Effector memory CD8-positive, alpha-beta T cell (primary cell): ENCODE data around the gene NPAT.
A peak's percentile ranks its signal among the peaks of the same experiment; 100 is the strongest.
"Not testable (repeated sequence)": the region's sequence is repeated elsewhere in the genome, so short reads cannot be mapped to it uniquely, and the experiment has no call there.

ENCODE experiments used
- ATAC-seq: fragments of 150-1000 bp; cut with Tn5 transposase; replicated peaks from 2 replicates; pipeline ENCODE4 v1.10.0; 2021; ENCODE audit warnings: mild to moderate bottlenecking, moderate library complexity
- DNase-seq, 3 experiments: peaks; one replicate each; pipeline ENCODE4 v3.0.0; 2021
- H3K27ac Mint-ChIP-seq, 2 donors: one replicate each; pipeline ENCODE4 v1.8.0; 2022; ENCODE audit warnings: mild to moderate bottlenecking in 2 of 2, mixed read lengths in 2 of 2, moderate library complexity in 2 of 2
- H3K27me3 Mint-ChIP-seq, 2 donors: one replicate each; pipeline ENCODE4 v1.8.0; 2022; ENCODE audit warnings: mixed read lengths in 2 of 2
- H3K36me3 Mint-ChIP-seq: one replicate; pipeline ENCODE4 v1.8.0; 2022; ENCODE audit warnings: mild to moderate bottlenecking, moderate library complexity, mixed read lengths; ENCODE audit not compliant: insufficient read depth
- H3K4me1 Mint-ChIP-seq, 2 donors: one replicate each; pipeline ENCODE4 v1.8.0; 2022; ENCODE audit warnings: low read depth in 2 of 2, mixed read lengths in 2 of 2
- H3K4me3 Mint-ChIP-seq, 2 donors: one replicate each; pipeline ENCODE4 v1.8.0; 2022; ENCODE audit warnings: mild to moderate bottlenecking in 2 of 2, mixed read lengths in 2 of 2, moderate library complexity in 2 of 2
- H3K9me3 Mint-ChIP-seq, 2 donors: one replicate each; pipeline ENCODE4 v1.8.0; 2022; ENCODE audit warnings: mixed read lengths in 2 of 2

The NPAT gene

DNA sequence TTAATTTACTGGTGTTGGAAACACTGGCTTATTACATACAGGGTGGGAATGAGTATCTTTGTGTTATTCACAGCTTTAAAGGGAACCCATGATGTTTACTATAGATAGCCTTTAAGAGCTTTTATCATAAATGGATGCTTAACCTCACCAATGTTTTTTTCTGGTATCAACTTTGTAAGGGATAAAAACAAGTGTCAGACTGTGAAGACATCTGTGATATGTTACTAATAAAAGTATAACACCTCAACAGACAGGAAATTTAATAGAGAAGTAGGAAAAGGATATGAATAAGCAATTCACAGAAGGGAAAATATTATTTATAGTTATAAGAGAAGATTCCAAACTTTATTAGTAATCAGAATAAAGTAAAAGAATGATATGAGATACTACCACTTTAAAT, 54.8 kb downstream of the NPAT start:
- Mint-ChIP-seq H3K36me3 (peaks cover 62% of the 10 kb centered on the region), H3K27me3 (no peaks in the 10 kb centered on the region), H3K4me1 (peaks cover 8 to 24% of the 10 kb centered on the region in 2 donors), H3K9me3 (no peaks in the 10 kb centered on the region), H3K4me3 (no peak overlapping the region), H3K27ac (peak overlapping the region; percentile 55 to 75)
- ATAC-seq: no peak
- no peak for DNase-seq

DNA sequence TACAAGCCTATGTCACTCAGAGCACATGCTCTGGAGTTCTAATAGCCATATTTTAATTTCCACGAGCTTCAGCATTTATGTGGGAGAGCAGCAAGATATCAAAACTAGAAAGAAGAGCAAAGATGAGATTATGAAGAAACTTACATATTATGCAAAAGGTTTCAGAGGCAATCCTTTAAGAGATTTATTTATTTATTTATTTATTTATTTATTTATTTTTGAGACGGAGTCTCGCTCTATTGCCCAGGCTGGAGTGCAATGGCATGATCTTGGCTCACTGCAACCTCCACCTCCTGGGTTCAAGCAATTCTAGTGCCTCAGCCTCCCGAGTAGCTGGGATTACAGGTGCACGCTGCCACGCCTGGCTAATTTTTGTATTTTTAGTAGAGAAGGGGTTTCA, 59.6 kb downstream of the NPAT start:
- ATAC-seq, H3K9me3 Mint-ChIP-seq, H3K27me3 Mint-ChIP-seq, DNase-seq, H3K4me1 Mint-ChIP-seq, H3K4me3 Mint-ChIP-seq, H3K27ac Mint-ChIP-seq: not testable (repeated sequence)
- peaks cover 61% of the 10 kb centered on the region for H3K36me3 Mint-ChIP-seq

DNA sequence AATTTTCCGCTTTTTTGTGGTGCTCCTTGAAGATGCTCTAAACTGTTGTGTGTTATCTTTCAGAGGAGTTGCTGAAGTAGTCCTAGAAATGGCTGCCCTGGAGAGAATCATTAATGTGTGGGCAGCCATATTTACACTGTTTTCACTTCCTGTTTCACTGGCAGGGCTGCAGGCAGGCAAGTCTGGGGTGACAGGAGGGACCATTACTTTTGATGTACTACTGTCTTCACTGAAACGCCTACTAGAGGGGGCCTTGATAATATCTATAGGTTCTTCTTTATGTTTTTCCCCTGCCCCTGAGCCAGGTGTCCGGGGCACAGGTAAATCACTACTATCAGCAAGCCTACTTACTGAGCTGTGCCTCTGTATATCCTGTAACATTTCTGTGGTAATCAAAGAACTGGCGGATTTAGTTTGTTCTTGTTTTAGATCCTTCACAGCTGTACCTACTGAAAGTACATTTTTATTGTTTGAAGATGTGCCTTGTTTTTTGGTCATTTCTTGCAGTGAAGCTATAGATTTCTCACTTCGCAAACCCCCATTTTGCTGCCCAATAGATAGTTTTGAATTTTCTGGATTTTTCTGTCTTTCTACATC, 61.4 kb downstream of the NPAT start:
- H3K27me3 Mint-ChIP-seq: no peaks in the 10 kb centered on the region
- H3K9me3 Mint-ChIP-seq: no peaks in the 10 kb centered on the region
- DNase-seq (no peak), ATAC-seq (peak; percentile 45)
- no peak overlapping the region for H3K4me3 Mint-ChIP-seq
- H3K27ac Mint-ChIP-seq: peak overlapping the region; percentile 11 to 82
- H3K36me3 Mint-ChIP-seq: peaks cover 54% of the 10 kb centered on the region
- H3K4me1 Mint-ChIP-seq: no peaks in the 10 kb centered on the region

DNA sequence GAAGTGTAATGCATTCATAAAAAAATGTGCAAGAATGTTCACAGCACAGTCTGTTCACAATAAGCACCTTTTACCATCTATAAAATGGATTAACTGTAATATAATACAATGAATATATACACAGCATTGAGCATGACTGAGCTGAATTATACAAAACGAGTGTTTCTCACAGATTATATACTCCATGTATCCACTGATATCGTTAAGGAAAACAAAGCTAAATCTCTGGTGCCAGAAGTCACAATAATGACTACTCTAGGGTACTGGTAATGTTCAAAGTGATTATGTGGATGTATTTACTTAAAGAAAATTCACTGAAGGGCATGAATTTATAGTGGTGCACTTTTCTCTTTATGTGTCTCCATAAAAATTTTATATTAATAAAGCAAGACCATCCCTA, 67.8 kb downstream of the NPAT start:
- Mint-ChIP-seq H3K4me1 (peaks cover 0 to 4% of the 10 kb centered on the region in 2 donors), H3K9me3 (no peaks in the 10 kb centered on the region), H3K27me3 (no peaks in the 10 kb centered on the region), H3K36me3 (peaks cover 84% of the 10 kb centered on the region), H3K4me3 (no peak overlapping the region), H3K27ac (peak overlapping the region in 1 of 2 donors; percentile 61)
- DNase-seq: no peak
- no peak for ATAC-seq

DNA sequence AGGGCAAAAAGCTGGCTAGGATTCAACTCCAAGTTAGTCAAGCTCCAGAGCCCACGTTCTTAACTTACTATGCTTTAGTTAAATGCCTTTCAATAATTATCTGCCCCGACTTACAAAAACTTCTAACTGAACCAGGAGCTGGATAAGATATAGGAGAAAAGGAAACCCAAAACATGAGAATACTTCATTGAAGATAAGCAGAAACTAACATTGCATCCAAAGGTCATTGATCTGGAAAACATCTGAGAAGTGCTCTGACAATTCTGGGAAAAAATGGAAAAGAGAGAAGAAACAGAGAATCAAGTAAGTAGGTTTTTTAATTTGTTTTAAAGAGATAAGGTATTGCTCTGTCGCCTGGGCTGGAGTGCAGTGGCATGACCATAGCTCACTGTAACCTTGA, 73.9 kb downstream of the NPAT start:
- peaks cover 0 to 10% of the 10 kb centered on the region in 2 donors for H3K4me1 Mint-ChIP-seq
- no peak for ATAC-seq
- peaks cover 76% of the 10 kb centered on the region for H3K36me3 Mint-ChIP-seq
- no peak for DNase-seq
- H3K4me3 Mint-ChIP-seq: no peak overlapping the region
- H3K9me3 Mint-ChIP-seq: no peaks in the 10 kb centered on the region
- H3K27ac Mint-ChIP-seq: peak overlapping the region; percentile 21 to 36
- H3K27me3 Mint-ChIP-seq: no peaks in the 10 kb centered on the region

DNA sequence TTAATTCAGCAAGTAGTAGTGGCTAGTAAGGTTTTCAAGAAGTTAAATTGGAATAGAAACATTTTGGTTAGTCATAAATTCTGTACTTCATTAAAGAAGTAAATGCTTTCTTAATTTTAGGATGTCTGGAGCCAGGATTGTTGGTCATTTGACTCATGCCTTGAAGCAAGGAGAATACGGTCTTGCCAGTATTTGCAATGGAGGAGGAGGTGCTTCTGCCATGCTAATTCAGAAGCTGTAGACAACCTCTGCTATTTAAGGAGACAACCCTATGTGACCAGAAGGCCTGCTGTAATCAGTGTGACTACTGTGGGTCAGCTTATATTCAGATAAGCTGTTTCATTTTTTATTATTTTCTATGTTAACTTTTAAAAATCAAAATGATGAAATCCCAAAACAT, 75.3 kb downstream of the NPAT start:
- ATAC-seq (no peak), DNase-seq (no peak)
- Mint-ChIP-seq H3K9me3 (no peaks in the 10 kb centered on the region), H3K4me1 (peaks cover 0 to 10% of the 10 kb centered on the region in 2 donors), H3K27me3 (no peaks in the 10 kb centered on the region), H3K27ac (peak overlapping the region; percentile 76 to 81), H3K36me3 (peaks cover 73% of the 10 kb centered on the region), H3K4me3 (no peak overlapping the region)

DNA sequence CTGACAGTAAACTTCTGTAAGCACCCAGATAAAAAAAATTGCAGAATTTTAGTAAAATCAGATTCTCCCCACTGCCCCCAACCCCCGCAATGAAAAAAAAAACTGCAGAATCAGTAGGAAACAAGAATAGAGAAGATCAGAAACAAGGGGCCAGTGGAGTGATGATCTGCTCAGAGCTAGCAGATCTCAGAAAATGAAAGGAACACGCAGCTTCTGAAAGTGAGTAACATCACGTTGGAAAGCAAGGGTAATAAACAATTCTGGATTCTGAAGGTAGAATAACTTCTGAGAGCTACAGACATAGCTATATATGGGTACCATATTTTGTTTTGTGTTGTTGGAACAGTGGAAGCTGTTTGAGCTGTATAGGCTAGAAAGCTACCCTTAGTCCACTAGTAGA, 77.8 kb downstream of the NPAT start:
- H3K27ac Mint-ChIP-seq: peak overlapping the region in 1 of 2 donors; percentile 84
- ATAC-seq (no peak), DNase-seq (no peak)
- H3K9me3 Mint-ChIP-seq: no peaks in the 10 kb centered on the region
- H3K36me3 Mint-ChIP-seq: peaks cover 68% of the 10 kb centered on the region
- H3K27me3 Mint-ChIP-seq: no peaks in the 10 kb centered on the region
- H3K4me1 Mint-ChIP-seq: peaks cover 0 to 10% of the 10 kb centered on the region in 2 donors
- no peak overlapping the region for H3K4me3 Mint-ChIP-seq

DNA sequence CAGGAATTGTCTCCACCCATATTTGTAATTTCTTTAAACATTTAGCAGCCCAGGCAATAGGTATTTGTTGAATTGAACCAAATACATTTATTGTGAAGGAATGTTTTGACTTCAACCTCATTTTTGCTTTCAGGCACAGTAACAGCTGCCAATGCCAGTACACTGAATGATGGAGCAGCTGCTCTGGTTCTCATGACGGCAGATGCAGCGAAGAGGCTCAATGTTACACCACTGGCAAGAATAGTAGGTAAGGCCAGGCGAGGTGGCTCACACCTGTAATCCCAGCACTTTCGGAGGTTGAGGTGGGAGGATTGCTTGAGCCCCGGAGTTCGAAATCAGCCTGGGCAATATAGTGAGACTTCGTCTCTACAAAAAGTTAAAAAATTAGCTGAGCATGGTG, 80.1 kb downstream of the NPAT start:
- peaks cover 58% of the 10 kb centered on the region for H3K36me3 Mint-ChIP-seq
- peaks cover 0 to 10% of the 10 kb centered on the region in 2 donors for H3K4me1 Mint-ChIP-seq

DNA sequence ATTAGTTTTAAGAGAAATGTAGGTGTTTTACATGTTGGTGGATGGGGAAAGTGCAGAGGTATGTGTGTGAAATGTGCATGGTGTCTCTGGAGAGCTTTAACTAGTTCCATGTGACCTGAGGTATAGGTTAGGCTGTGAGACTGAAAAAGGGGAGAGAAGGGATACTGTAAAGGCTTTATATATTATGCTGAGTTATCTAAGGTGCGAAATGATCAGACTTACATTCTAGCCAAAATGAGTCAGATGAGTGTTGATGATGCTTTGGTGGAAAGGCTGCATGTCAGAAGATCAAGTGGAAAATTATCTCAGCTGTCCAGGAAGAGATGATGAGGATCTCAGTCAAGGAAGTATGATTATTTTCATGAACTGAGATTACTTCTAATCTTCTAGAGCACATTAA, 85.2 kb downstream of the NPAT start:
- H3K4me1 Mint-ChIP-seq: no peaks in the 10 kb centered on the region
- H3K9me3 Mint-ChIP-seq: no peaks in the 10 kb centered on the region
- no peak for DNase-seq
- H3K36me3 Mint-ChIP-seq: peaks cover 62% of the 10 kb centered on the region
- ATAC-seq: no peak
- peak overlapping the region in 1 of 2 donors; percentile 1 for H3K27ac Mint-ChIP-seq
- H3K27me3 Mint-ChIP-seq: no peaks in the 10 kb centered on the region
- no peak overlapping the region for H3K4me3 Mint-ChIP-seq

More for the DNA sequence above, 80.1 kb downstream of the NPAT start:
- Mint-ChIP-seq H3K4me3 (no peak overlapping the region), H3K27ac (peak overlapping the region in 1 of 2 donors; percentile 22), H3K9me3 (no peaks in the 10 kb centered on the region), H3K27me3 (no peaks in the 10 kb centered on the region)
- ATAC-seq (no peak), DNase-seq (no peak)

DNA sequence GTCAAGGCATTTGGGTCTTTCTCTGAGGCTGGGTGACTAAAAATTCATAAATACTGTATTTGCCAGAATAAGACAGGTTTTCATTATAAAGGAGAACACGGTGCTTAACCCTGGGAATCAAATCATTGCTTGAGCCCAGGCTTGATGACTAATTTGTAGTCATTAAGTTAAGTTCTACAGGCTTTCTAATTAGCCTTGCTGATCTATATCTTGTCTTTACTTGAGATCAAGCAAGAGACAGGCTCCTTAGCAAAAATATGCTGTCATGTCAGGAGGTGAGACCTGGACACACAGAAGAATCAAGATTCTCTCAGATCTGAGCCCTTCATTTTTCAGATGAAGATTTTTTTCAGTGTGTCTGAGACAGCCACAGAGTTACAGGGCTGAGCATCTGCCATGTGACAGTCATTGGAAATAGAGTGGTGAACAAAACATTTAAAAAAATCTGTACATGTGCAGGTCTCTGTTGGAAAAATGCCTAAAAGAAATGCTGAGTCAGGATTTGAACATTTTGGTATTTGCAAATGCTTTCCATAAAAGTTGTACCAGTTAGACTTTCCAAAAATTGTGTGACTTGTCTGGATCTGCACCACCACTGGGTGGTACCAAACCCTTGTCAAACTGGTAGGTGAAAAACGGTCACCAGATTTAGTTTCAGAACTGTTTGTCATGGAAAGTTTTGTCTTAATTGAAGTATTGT, 86.4 kb downstream of the NPAT start:
- ATAC-seq (peak; percentile 43), DNase-seq (no peak)
- Mint-ChIP-seq H3K4me3 (no peak overlapping the region), H3K9me3 (no peaks in the 10 kb centered on the region), H3K27me3 (no peaks in the 10 kb centered on the region), H3K4me1 (no peaks in the 10 kb centered on the region), H3K27ac (peak overlapping the region; percentile 41 to 69), H3K36me3 (peaks cover 53% of the 10 kb centered on the region)

DNA sequence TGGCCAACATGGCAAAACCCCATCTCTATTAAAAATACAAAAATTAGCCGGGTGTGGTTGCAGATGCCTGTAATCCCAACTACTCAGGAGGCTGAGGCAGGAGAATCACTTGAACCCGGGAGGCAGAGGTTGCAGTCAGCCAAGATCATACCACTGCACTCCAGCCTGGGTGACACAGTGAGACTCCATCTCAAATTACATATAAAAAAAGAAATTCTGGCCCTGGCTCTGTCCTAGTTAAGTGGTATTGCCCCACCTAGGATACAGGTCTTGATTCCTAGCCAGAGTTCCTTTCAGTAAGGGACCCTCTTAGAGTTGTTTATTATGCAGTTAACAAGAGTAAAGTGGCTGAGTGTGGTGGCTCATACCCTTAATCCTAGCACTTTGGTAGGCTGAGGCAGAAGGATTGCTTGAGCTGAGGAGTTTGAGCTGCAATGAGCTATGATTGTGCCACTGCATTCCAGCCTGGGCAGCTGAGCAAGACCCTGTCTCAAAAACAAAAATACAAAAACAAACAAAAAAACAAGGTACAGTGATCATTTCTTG, 89.4 kb downstream of the NPAT start:
- not testable (repeated sequence) for ATAC-seq, H3K4me1 Mint-ChIP-seq, H3K27me3 Mint-ChIP-seq, H3K4me3 Mint-ChIP-seq, H3K9me3 Mint-ChIP-seq, DNase-seq
- Mint-ChIP-seq H3K27ac (peak overlapping the region; percentile 41 to 51), H3K36me3 (peaks cover 31% of the 10 kb centered on the region)

DNA sequence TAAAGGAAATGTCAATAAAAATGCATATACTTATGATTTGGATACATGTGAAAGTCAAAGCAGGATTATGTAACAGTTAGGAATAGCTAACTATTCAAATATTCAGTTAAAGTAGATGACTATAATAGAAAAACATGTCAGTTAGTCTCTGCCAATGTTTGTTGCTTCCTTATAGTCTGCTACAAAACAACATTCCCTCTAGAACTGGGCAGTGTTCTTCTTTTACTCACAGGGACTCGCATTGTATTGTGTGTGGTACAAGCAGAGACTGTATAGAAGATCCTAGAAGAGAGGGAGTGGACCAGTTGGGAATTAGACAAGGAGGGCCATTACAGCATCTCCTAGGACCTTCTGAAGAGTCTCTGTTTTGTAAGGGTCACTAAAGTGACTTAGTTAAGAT, 90.4 kb downstream of the NPAT start:
- Mint-ChIP-seq H3K4me3 (no peak overlapping the region), H3K9me3 (no peaks in the 10 kb centered on the region), H3K27me3 (no peaks in the 10 kb centered on the region), H3K36me3 (peaks cover 31% of the 10 kb centered on the region), H3K27ac (peak overlapping the region; percentile 46 to 52), H3K4me1 (peaks cover 4 to 6% of the 10 kb centered on the region in 2 donors)
- DNase-seq: no peak
- ATAC-seq: no peak

DNA sequence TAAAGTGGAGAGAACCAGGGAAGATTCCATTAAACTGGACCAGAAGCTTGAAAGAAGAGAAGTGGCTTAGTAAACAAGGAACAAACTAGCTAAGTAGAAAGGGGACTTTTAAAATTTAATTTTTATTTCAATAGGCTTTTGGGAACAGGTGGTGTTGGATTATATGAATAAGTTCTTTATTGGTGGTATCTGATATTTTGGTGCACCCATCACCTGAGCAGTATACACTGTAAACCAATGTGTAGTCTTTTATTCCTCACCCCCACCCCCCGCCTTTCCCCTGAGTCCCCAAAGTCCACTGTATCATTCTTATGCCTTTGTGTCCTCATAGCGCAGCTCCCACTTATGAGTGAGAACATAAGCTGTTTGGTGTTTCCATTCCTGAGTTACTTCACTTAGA, 93.7 kb downstream of the NPAT start:
- Mint-ChIP-seq H3K4me3 (no peak overlapping the region), H3K4me1 (peaks cover 23 to 27% of the 10 kb centered on the region in 2 donors), H3K27ac (no peak overlapping the region)

DNA sequence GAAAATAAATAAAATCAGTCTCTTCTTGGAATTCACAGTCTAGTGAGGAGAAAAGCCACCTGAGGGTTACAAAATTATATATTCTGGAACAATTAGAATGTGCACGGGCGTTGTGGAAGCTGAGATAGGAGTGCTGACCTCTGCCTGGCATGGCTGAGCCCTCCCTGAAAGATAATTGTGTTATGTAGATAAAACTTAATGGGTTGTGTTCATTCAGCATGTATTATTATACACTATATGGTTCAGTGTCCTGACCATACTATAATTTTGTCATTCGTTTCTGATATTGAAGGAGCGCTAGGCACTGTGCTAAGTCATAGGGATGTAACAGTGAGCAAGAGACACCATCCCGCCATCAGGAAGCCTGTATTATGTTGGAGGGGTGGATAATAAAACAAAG, 97.3 kb downstream of the NPAT start:
- H3K4me3 Mint-ChIP-seq: peak overlapping the region; percentile 62 to 74
- H3K27me3 Mint-ChIP-seq: no peaks in the 10 kb centered on the region
- H3K9me3 Mint-ChIP-seq: no peaks in the 10 kb centered on the region
- no peak for ATAC-seq
- no peak for DNase-seq
- H3K36me3 Mint-ChIP-seq: peaks cover 6% of the 10 kb centered on the region
- peaks cover 37 to 48% of the 10 kb centered on the region in 2 donors for H3K4me1 Mint-ChIP-seq
- H3K27ac Mint-ChIP-seq: peak overlapping the region; percentile 77 to 89

More for the DNA sequence above, 93.7 kb downstream of the NPAT start:
- Mint-ChIP-seq H3K36me3 (peaks cover 12% of the 10 kb centered on the region), H3K9me3 (no peaks in the 10 kb centered on the region), H3K27me3 (no peaks in the 10 kb centered on the region)
- DNase-seq: no peak
- ATAC-seq: no peak
